GM12878 (cell line): ENCODE results near the gene OTUD3. TPM values are rescaled to one million over a fixed set of nuclear protein-coding genes. Genes with fewer than 3 reads are reported as not detected.

Source experiments
- ATAC-seq: fragments of 200-7000 bp; cut with Tn5 transposase; 3 replicates; pipeline ENCODE4 v1.9.1; 2020; ENCODE audit warnings: mild to moderate bottlenecking, moderate library complexity
- BruUV-seq: library from RNA; stranded (reverse); fragments of 400-500 nt; replicated peaks from 2 replicates; lab custom pipeline; 2021; lab: Mats Ljungman, UMichigan
- CTCF ChIA-PET: fragments of 300-600 bp; sonication (Branson Sonifier 250); formaldehyde crosslinking; extraction: SDS; loops from one replicate; lab custom pipeline; 2021; ENCODE audit warnings: inconsistent platforms; lab: Yijun Ruan, JAX
- POLR2A ChIA-PET: fragments of 350-600 bp; formaldehyde crosslinking; extraction: SDS; loops from one replicate; lab custom pipeline; 2021; ENCODE audit warnings: inconsistent platforms; lab: Charles Lee
- RAD21 ChIA-PET: fragments of 300-600 bp; sonication (Branson Sonifier 250); formaldehyde crosslinking; loops from one replicate; lab custom pipeline; 2023; ENCODE audit warnings: antibody characterized with exemption; ENCODE audit not compliant: unreplicated experiment; lab: Charles Lee
- SMC1A ChIA-PET: fragments of 300-600 bp; sonication (Branson Sonifier 250); formaldehyde crosslinking; loops from one replicate; lab custom pipeline; 2023; ENCODE audit not compliant: unreplicated experiment, uncharacterized antibody; lab: Charles Lee
- DNase-seq: peaks from one replicate; pipeline ENCODE4 v3.0.0-alpha.2; 2011; ENCODE audit warnings: low read depth, low spot score
- FAIRE-seq: peaks from 3 replicates; lab custom pipeline; 2011; peaks lifted over from hg19 to GRCh38; lab: Jason Lieb, UNC
- H2AFZ ChIP-seq: 2 replicates; pipeline ENCODE4 v1.6.0; 2011; ENCODE audit warnings: low read depth, low read length, control low read depth; ENCODE audit not compliant: control insufficient read depth
- H3K27ac ChIP-seq: 2 replicates; pipeline ENCODE4 v1.5.1; 2011; ENCODE audit warnings: control low read depth; ENCODE audit not compliant: control insufficient read depth, insufficient read depth
- H3K27me3 ChIP-seq, 2 experiments: replicated peaks in 1 of 2; 2 replicates each; pipeline versions ENCODE4 v1.6.0 to v1.6.1; 2011; ENCODE audit warnings: low read length in 1 of 2; ENCODE audit not compliant: control insufficient read depth in 2 of 2, insufficient read depth in 2 of 2
- H3K36me3 ChIP-seq, 2 experiments: 2 replicates each; pipeline ENCODE4 v1.5.1; 2011; ENCODE audit warnings: low read length in 1 of 2; ENCODE audit not compliant: control insufficient read depth in 2 of 2, insufficient read depth in 2 of 2
- H3K4me1 ChIP-seq: 2 replicates; pipeline ENCODE4 v1.6.1; 2011; ENCODE audit warnings: mild to moderate bottlenecking, low read length, moderate library complexity, mixed read lengths; ENCODE audit not compliant: control insufficient read depth, insufficient read depth
- H3K4me2 ChIP-seq: 2 replicates; pipeline ENCODE4 v1.6.0; 2011; ENCODE audit warnings: control low read depth; ENCODE audit not compliant: control insufficient read depth, insufficient read depth
- H3K4me3 ChIP-seq: fragments of 200-600 bp; sonication (generic); 2 replicates; pipeline ENCODE4 v1.5.1; 2016
- H3K79me2 ChIP-seq: 2 replicates; pipeline ENCODE4 v1.6.0; 2011; ENCODE audit warnings: low read length; ENCODE audit not compliant: control insufficient read depth, insufficient read depth
- H3K9ac ChIP-seq: 2 replicates; pipeline ENCODE4 v1.8.0; 2011; ENCODE audit warnings: low read length, control low read depth, mixed read lengths; ENCODE audit not compliant: control insufficient read depth, insufficient read depth
- H3K9me3 ChIP-seq: replicated peaks from 3 replicates; pipeline ENCODE4 v1.5.1; 2011; ENCODE audit warnings: mild to moderate bottlenecking, low read length; ENCODE audit not compliant: control insufficient read depth, insufficient read depth
- H4K20me1 ChIP-seq: 2 replicates; pipeline ENCODE4 v1.6.0; 2011; ENCODE audit not compliant: control insufficient read depth, insufficient read depth
- BHLHE40 ChIP-seq, 2 experiments: fragments of 450-650 bp in 1 of 2; IDR thresholded peaks; 2 replicates each; pipeline ENCODE4 v1.6.1; 2011 to 2017; ENCODE audit warnings: low read depth in 2 of 2, borderline replicate concordance in 1 of 2, improper control_type of control experiment in 1 of 2, low read length in 1 of 2, mild to moderate bottlenecking in 1 of 2
- CBFB ChIP-seq: IDR thresholded peaks from 2 replicates; pipeline ENCODE4 v1.6.1; 2016; ENCODE audit warnings: antibody characterized with exemption, low read depth
- CHD2 ChIP-seq: IDR thresholded peaks from 2 replicates; pipeline ENCODE4 v1.6.1; 2011; ENCODE audit warnings: low read depth, low read length, improper control_type of control experiment, borderline replicate concordance
- EZH2 ChIP-seq: IDR thresholded peaks from 2 replicates; pipeline ENCODE4 v1.6.1; 2012; ENCODE audit warnings: low read depth, mild to moderate bottlenecking, control low read depth, inconsistent platforms, low read length, borderline replicate concordance; ENCODE audit not compliant: control insufficient read depth
- IKZF1 ChIP-seq: fragments of 450-650 bp; conservative IDR thresholded peaks from 2 replicates; pipeline ENCODE4 v1.6.1; 2017; ENCODE audit warnings: antibody characterized with exemption, mild to moderate bottlenecking
- IRF3 ChIP-seq: fragments of 450-650 bp; IDR thresholded peaks from 2 replicates; pipeline ENCODE4 v1.6.1; 2014; ENCODE audit warnings: mild to moderate bottlenecking
- KAT2A ChIP-seq: conservative IDR thresholded peaks from 2 replicates; pipeline ENCODE4 v1.6.1; 2011; ENCODE audit warnings: low read depth, low read length; ENCODE audit not compliant: control insufficient read depth
- LARP7 ChIP-seq: fragments of 450-650 bp; IDR thresholded peaks from 2 replicates; pipeline ENCODE4 v1.6.1; 2017; ENCODE audit warnings: mild to moderate bottlenecking
- NR2C2 ChIP-seq: IDR thresholded peaks from 2 replicates; pipeline ENCODE4 v1.6.1; 2011; ENCODE audit warnings: borderline replicate concordance, low read depth; ENCODE audit not compliant: control insufficient read depth, insufficient read length
- PAX5 ChIP-seq: IDR thresholded peaks from 2 replicates; pipeline ENCODE4 v1.6.1; 2011; ENCODE audit warnings: low read depth, low read length, borderline replicate concordance
- SREBF2 ChIP-seq: IDR thresholded peaks from 2 replicates; pipeline ENCODE4 v1.6.1; 2012; ENCODE audit warnings: mild to moderate bottlenecking, low read length
- SRF ChIP-seq, 2 experiments: IDR thresholded peaks; 2 replicates each; pipeline ENCODE4 v1.6.1; 2011; ENCODE audit warnings: low read depth in 2 of 2, low read length in 2 of 2, mild to moderate bottlenecking in 1 of 2, moderate library complexity in 1 of 2
- ZNF207 ChIP-seq: fragments of 450-650 bp; IDR thresholded peaks from 2 replicates; pipeline ENCODE4 v1.6.1; 2014; ENCODE audit warnings: antibody characterized with exemption, mild to moderate bottlenecking, borderline replicate concordance
- ZNF274 ChIP-seq: IDR thresholded peaks from one replicate; pipeline ENCODE4 v1.8.0; 2011; ENCODE audit not compliant: insufficient read length, insufficient read depth
- ZNF384 ChIP-seq: IDR thresholded peaks from 2 replicates; pipeline ENCODE4 v1.6.1; 2012; ENCODE audit warnings: low read depth, mild to moderate bottlenecking, low read length, improper control_type of control experiment, borderline replicate concordance
- WGBS: methylation state at CpG from one replicate; pipeline ENCODE4 v1.1.6; 2016; ENCODE audit warnings: low lambda C conversion rate; ENCODE audit not compliant: insufficient replicate concordance, insufficient coverage; ENCODE audit errors: missing lambda C conversion rate; 5-methylcytosine and 5-hydroxymethylcytosine counted together
- in situ Hi-C: fragments of 300-500 bp; cut with MboI; formaldehyde crosslinking; loops from 9 replicates; pipeline ENCODE4 v1.14.3; 2018; ENCODE audit warnings: mixed read lengths
- intact Hi-C: fragments of 100-400 bp; cut with micrococcal nuclease; formaldehyde crosslinking; loops from one replicate; pipeline ENCODE4 v1.14.2; 2022; ENCODE audit not compliant: unreplicated experiment
- polyA plus RNA-seq, 11 experiments: library from polyadenylated mRNA; depleted of rRNA in 4 of 11; unstranded in 6 of 11; stranded (reverse) in 5 of 11; fragments of >200 nt; fragmentation: Nextera tagmentation in 4 of 11; fragmentation: Illumina TruSeq in 1 of 11; extraction: Ambion mirVana in 4 of 11; extraction: Trizol in 1 of 11; gene quantifications; 1 replicate in 1 of 11; 2 replicates in 10 of 11; pipeline versions ENCODE4 v1.2.1 to v1.2.3, GENCODE V29; 2011 to 2016; ENCODE audit warnings: inconsistent platforms in 2 of 11, missing spikeins in 2 of 11, low read depth in 1 of 11
- total RNA-seq, 4 experiments: library from RNA; depleted of rRNA in 3 of 4; stranded (reverse); fragments of >200 nt in 3 of 4; fragmentation: Illumina TruSeq in 1 of 4; extraction: Trizol in 1 of 4; gene quantifications; 2 replicates each; pipeline versions ENCODE4 v1.2.1 to v1.2.3, GENCODE V29; 2013 to 2021
- TF ChIP-seq, protein P1 (sequence below): fragments of 450-650 bp; IDR thresholded peaks from 2 replicates; pipeline ENCODE4 v1.6.1; 2017; ENCODE audit warnings: antibody characterized with exemption, mild to moderate bottlenecking, moderate library complexity

The OTUD3 gene
- total and polyA plus RNA-seq, 10 of the 15 experiments (the other 5 are each of a cell fraction or from before 2014, with no cell fraction given) = 0.77 to 8.9 (median 4.8) TPM

GRCh38 chr1:19934336-19934735, 52.1 kb downstream of the OTUD3 start:
- intact Hi-C loops (no loop called here), in situ Hi-C loops (no loop called here)
- CTCF ChIA-PET = no interaction called here
- no peaks in the 10 kb centered on the region for H3K36me3 ChIP-seq
- FAIRE-seq (no peak), ATAC-seq (no peak), DNase-seq (no peak)
- SMC1A ChIA-PET = no interaction called here
- peaks cover 3% of the 10 kb centered on the region; the same call in 1 of the 3 replicates for H3K9me3 ChIP-seq
- no peak overlapping the region for H3K27ac ChIP-seq
- no peak for TF ChIP-seq SREBF2
- no peak for TF ChIP-seq KAT2A
- no peak for TF ChIP-seq ZNF274
- no peak for TF ChIP-seq PAX5
- no peak for TF ChIP-seq NR2C2
- TF ChIP-seq BHLHE40 (IDR thresholded peaks at IDR 0.05; ENCODE audit: borderline replicate concordance in 1 of 2, low read depth in 2 of 2, low read length in 1 of 2) = no peak
- no peak for TF ChIP-seq ZNF207
- no peak for TF ChIP-seq IKZF1
- TF ChIP-seq SRF (IDR thresholded peaks at IDR 0.05; ENCODE audit: low read depth in 2 of 2, low read length in 2 of 2) = no peak
- TF ChIP-seq CHD2 = no peak
- no peak for TF ChIP-seq ZNF384
- TF ChIP-seq, protein P1, sequence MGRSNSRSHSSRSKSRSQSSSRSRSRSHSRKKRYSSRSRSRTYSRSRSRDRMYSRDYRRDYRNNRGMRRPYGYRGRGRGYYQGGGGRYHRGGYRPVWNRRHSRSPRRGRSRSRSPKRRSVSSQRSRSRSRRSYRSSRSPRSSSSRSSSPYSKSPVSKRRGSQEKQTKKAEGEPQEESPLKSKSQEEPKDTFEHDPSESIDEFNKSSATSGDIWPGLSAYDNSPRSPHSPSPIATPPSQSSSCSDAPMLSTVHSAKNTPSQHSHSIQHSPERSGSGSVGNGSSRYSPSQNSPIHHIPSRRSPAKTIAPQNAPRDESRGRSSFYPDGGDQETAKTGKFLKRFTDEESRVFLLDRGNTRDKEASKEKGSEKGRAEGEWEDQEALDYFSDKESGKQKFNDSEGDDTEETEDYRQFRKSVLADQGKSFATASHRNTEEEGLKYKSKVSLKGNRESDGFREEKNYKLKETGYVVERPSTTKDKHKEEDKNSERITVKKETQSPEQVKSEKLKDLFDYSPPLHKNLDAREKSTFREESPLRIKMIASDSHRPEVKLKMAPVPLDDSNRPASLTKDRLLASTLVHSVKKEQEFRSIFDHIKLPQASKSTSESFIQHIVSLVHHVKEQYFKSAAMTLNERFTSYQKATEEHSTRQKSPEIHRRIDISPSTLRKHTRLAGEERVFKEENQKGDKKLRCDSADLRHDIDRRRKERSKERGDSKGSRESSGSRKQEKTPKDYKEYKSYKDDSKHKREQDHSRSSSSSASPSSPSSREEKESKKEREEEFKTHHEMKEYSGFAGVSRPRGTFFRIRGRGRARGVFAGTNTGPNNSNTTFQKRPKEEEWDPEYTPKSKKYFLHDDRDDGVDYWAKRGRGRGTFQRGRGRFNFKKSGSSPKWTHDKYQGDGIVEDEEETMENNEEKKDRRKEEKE = no peak
- TF ChIP-seq EZH2 = no peak
- TF ChIP-seq LARP7 = no peak
- TF ChIP-seq IRF3 = no peak
- no peak for TF ChIP-seq CBFB
- H3K9ac ChIP-seq = no peak overlapping the region
- POLR2A ChIA-PET = no interaction called here
- no peak overlapping the region for H2AFZ ChIP-seq
- 34% methylated on average over 7 of the region's 7 CpGs for WGBS
- no TSS peak for BruUV-seq
- no peaks in the 10 kb centered on the region for H3K4me1 ChIP-seq
- no peaks in the 10 kb centered on the region for H3K27me3 ChIP-seq
- no peak overlapping the region for H3K4me3 ChIP-seq
- no peaks in the 10 kb centered on the region for H4K20me1 ChIP-seq
- RAD21 ChIA-PET = interaction anchor here (0.8 kb wide), 1 partner anchor 14 kb away, joined by 3 read pairs; no protein-coding TSS in a partner anchor
- H3K4me2 ChIP-seq = no peak overlapping the region
- no peaks in the 10 kb centered on the region for H3K79me2 ChIP-seq
